Measurements from ENCODE around the gene TDP1. TPM values are rescaled to one million over a fixed set of nuclear protein-coding genes. Genes with fewer than 3 reads are reported as not detected.

The TDP1 gene
- total RNA-seq: 11.0 and 14.9 TPM in 2 replicates

GRCh38 chr14:89955745-89956660 is at the start of gene TDP1:
TDP1 (plus strand) TSS chr14:89955927; CDS start chr14:89963115, 7,188 bp downstream.
- peak; percentile 89 to 97 for DNase-seq (ENCODE audit: low read depth in 2 of 2)

DNA sequence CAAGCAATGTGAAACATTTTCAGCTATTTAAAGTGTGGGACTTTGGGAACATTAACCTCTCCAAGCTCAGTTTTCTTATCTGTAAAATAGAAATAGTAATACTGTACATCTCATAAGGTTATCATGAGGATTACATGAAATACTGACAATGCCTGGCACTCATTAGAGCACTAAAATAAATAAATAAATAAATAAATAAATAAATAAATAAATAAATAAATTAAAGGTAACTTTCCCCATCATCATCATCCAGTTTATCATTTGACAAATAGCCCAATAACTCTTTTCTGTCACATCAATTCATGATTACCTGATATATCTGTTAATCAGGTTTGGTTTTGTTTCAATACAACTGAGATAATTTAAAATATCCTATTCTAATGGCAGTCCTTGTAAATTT is 49.7 kb upstream of the TDP1 start:
- no peak for DNase-seq (ENCODE audit: low read depth in 2 of 2)

DNA sequence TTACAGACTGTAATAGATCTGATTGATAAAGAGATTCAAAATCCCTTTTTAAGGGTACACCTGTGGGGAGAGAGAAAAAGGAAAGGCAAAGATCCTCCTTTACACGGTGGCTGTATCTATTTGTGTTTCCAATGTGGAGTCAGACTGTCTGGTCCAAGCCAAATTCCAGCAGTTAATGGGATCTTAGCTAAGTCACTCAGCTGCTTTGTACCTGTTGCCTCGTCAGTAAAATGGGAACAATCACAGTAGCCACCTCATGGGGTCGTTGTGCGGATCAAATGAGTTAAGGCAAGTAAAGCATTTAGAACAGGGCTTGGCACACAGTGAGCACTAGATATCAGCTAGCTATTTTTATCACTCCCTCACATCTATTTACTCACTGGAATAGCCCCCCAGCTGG is 48.1 kb upstream of the TDP1 start:
- no peak for DNase-seq (ENCODE audit: low read depth in 2 of 2)

DNA sequence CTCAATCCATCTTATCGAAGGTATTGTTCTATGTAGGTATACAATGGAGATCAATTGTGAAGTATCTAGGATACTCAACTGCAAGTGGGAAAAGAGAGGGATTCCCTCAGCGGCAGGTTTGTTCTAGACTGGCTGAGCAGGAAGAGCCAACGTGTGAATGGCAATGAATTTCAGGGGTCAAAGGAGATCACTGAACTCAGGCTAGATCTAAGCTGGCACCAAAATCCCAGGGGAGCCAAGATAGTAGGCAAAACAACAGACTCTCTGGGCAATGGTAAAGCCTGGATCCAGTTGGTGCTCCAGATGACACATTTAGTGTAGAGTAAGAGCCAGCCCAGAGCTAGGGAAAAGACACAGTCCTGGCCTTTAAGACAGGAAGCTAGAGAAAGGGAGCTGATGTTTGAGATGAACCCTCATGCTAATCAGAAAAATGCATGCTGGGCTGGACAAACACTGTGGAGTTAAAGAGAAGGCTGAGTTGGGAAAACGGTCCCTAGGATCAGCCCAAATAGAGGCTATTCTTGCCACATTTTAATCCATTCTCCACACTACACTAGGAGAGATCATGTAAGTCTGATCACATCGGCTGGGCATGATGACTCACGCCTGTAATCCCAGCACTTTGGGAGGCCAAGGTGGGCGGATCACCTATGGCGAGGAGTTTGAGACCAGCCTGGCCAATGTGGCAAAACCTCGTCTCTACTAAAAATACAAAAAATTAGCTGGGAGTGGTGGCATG is 46.8 kb upstream of the TDP1 start:
- DNase-seq (ENCODE audit: low read depth in 2 of 2): no peak

- no peak for DNase-seq (ENCODE audit: low read depth in 2 of 2)
These were observed 46.1 kb upstream of the TDP1 start for GRCh38 chr14:89909586-89909985.

DNA sequence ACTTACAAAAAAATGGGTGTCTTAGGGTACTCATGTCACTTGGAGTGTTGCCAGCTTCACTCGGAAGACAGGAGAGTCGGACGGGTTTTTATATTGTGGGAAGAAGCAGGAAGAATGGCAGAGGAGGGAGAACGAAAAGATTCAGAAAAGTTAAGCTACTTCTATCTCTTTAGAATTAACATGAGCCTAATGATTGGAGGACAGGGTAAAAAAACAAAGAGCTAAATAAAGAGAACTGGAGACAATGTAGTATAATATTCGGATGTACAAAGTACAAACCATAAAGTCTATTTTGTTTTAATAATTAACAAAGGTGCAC is 45.1 kb upstream of the TDP1 start:
- DNase-seq (ENCODE audit: low read depth in 2 of 2): no peak

GRCh38 chr14:89911010-89911919 is 44.5 kb upstream of the TDP1 start:
- peak in 1 of 2 donors; percentile 40 for DNase-seq (ENCODE audit: low read depth in 2 of 2)

- no peak for DNase-seq (ENCODE audit: low read depth in 2 of 2)
These were observed 43.5 kb upstream of the TDP1 start for GRCh38 chr14:89912221-89912620.

DNA sequence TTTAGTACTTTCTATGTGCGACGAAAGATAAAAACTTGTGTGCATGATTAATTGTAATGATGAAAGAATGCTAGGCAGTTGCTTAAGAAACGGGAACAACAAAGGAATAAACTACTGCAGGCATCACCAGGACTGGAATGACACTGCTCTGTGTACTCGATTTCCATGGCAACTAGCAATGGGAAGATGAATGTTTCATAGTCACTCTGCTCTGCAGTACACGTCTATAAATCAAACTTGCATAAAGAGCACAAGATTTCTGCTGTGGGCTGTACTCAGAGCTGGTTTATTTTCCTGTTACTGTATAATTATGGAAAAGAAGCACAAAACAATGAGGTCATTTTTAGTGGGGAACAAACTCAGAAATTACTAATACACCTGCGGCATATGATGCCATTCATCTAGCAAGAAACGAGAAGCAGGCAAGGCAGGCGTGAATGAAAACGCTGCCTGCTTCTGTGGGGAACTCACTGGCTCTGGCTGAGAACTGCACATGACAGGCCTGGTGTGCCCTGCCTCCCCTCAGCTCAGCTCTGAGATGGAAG is 43.0 kb upstream of the TDP1 start:
- peak; percentile 80 to 95 for DNase-seq (ENCODE audit: low read depth in 2 of 2)

DNA sequence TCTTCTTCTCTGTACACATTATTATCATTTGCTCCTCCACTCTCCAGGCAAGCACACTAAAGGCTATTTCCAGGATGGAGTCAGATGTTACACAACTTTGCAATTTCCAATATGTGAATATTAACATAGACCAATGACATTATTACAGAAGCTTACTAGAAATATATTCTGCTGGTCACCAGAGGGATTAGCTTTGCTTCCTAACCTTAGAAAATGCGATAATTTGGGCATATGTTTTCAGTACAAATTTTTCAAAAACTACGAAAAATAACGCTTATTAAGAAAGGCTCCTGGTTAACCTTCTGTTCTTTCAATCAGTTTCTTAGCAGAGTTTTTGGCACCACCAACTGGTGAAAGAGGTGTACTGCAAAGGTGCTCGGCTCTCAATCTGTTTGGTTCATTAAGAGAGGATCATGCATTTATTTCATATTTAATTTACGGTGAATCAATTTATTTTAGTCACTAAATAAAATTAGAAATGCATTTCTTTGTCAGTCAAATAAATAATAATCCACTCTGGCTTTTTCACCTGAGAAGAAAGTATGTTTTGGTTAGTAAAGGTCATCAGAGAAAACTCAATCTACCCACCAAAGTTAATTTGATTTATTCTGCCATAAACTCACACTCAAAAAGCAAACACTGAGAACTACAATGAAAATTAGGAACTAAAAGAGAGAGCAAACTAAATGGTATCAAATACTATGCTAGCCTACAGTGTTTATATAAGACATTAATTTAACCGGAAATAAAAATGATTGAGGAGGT is 40.4 kb upstream of the TDP1 start:
- DNase-seq (ENCODE audit: low read depth in 2 of 2): peak; percentile 55 to 78

GRCh38 chr14:89918721-89919120 is 37.0 kb upstream of the TDP1 start:
- no peak for DNase-seq (ENCODE audit: low read depth in 2 of 2)

GRCh38 chr14:89920056-89920455 is 35.7 kb upstream of the TDP1 start:
- DNase-seq (ENCODE audit: low read depth in 2 of 2): no peak

DNA sequence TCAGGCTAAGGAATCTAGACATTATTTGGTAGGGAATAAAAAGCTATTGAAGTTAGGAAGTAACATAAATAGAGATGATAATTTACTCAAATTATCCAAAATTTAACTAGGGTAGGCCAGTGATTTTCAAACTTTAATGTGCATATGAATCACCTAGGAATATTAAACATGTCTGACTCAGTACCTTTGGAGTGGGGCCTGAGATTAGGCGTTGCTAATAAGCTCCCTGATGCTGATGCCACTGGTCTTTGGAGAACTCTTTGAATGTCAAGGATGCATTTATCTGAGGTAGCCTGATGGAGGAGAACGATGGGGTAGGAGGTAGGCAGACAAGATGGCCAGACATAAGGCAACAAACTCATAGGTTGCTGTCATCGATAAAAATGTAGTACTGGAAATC is 34.4 kb upstream of the TDP1 start:
- no peak for DNase-seq (ENCODE audit: low read depth in 2 of 2)

DNA sequence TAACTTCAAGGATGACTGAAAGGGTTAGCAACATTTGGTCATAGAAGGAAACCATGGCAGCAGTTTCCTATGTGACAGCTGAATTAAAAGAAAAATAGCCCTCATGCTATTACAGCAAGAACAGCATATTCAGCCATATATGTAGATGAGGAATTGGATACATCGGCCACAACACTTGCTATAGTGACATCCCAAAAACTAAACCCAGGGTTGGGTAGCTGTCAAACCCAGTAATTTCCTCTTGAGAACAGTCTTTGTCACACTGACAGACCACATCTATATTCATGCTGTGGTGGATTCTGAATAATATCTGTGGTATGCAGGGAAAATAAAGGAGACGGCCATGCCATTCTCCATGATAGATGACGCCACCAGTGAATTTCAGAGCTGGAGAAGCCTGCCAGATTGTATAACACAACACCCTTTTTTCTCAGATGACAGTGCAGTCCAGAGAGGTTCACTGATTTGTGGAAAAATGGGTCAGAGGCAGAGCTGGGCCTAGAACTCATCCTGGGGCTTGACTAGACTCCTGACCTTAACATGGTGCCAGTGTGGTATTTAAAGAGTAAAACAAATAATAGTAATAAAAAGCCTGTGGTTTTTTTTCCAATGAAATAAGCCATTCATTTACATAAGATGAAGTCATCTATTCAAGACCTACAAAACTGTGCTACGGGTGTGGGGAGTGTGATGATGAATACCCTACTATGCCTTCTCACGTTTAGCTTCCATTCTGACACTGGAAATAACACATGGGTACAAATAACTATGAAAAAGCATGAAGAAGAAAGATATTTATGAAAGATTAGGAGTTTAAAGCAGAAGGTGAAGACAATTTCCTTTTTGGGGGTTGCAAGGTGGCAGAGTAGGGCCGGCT is 33.5 kb upstream of the TDP1 start:
- DNase-seq (ENCODE audit: low read depth in 2 of 2): peak in 1 of 2 donors; percentile 57

- DNase-seq (ENCODE audit: low read depth in 2 of 2): no peak
These were observed 31.5 kb upstream of the TDP1 start for GRCh38 chr14:89924268-89924667.

DNA sequence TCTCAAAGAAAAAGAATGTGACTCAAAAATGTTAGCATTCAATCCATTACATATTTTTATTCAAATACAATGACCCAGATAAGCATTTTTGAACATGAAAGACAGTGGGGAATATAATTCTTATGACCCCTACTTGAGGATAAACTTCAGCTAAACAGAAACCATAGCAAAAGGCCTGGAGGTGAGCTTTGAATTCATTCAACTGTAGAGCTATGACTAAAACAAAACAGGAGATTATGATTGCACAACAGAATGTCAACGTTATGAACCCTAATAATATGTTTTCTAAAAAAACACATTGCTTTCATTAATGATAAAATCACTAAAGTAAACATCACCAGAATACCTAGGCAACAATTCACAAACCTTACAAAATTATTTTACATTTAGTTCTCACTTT is 29.0 kb upstream of the TDP1 start:
- peak in 1 of 2 donors; percentile 71 for DNase-seq (ENCODE audit: low read depth in 2 of 2)

DNA sequence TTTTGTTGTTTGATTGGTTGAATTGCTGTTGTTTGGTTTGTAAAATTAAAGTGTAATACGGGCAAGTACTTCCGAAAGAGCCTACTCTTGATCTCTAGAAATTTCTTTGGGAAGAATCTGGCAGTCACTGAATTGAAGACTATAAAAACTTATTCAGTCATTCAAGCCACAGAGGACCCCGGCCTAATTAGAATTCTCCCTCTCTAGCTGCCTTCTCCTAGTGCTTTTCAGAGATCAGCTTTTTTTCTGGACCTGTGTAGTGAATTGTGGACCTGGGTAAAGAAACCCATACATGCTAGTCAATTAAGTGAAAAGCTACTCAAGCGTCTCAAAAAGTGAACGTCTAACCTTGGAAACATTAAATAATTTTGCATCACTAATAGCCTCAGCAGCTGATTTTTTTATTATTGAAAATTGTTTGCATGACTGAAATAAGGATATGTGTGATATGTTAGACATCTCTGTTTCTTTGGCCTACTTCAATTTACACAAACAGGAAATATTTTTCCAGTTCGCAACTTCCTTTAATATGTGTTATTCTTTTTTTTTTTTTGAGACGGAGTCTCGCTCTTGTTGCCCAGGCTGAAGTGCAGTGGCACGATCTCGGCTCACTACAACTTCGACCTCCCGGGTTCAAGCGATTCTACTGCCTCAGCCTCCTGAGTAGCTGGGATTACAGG is 28.4 kb upstream of the TDP1 start:
- peak in 1 of 2 donors; percentile 81 for DNase-seq (ENCODE audit: low read depth in 2 of 2)

- no peak for DNase-seq (ENCODE audit: low read depth in 2 of 2)
These were observed 22.7 kb upstream of the TDP1 start for GRCh38 chr14:89933002-89933401.

- peak in 1 of 2 donors; percentile 47 for DNase-seq (ENCODE audit: low read depth in 2 of 2)
These were observed 19.0 kb upstream of the TDP1 start for GRCh38 chr14:89936654-89937185.
